HG03025 (cell line): ENCODE results near the gene PAK4.
"Not testable (repeated sequence)": the region's sequence is repeated elsewhere in the genome, so short reads cannot be mapped to it uniquely, and the experiment has no call there.

Source experiments
- ATAC-seq: cut with Tn5 transposase; IDR thresholded peaks from one replicate; pipeline ENCODE4 v1.9.1; 2021; ENCODE audit warnings: mild to moderate bottlenecking, moderate library complexity; ENCODE audit not compliant: unreplicated experiment, low FRiP score

PAK4 gene

GRCh38 chr19:39099341-39099740 lies 26.2 kb upstream of the PAK4 start:
- ATAC-seq, result no peak

- no peak for ATAC-seq
Observed at GRCh38 chr19:39100500-39101166, 25.0 kb upstream of the PAK4 start.

DNA sequence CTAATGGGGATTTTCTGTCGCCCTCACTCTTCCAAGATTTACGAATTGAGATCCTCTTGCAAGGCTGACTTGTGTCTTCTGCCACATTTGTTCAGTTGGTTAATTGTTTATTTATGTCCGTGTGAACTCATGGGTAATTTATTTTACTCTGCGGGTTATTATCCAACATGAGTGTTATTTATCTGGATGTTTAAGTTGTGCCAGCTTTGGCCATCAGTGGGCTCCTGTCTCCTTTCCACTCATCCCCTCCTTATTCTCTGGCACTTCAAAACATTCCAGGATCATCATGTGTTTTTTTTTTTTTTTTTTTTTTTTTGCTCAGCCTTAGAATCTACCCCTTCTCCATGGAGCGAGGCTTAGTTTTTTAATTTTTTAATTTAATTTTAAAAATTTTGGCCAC lies 22.4 kb upstream of the PAK4 start:
- ATAC-seq, result no peak

DNA sequence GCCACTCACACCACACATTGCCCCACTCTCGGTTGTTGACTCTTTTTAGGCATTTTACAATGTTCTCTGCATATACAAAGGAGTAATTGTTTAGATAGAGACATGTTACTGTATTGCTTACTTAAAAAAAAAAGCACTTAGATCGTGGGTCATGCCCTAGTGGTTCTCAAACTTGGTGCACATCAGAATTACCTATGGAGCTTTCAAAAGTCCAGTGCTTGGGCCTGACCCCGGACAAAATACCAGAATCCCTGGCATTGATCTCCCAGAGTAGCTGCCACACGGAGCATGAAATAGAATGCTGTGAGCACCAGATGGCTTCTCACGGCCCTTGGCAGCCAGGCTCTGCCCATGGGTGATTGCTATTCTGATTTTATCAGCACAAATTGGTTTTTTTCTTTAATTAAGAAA lies 21.4 kb upstream of the PAK4 start:
- ATAC-seq, result no peak

GRCh38 chr19:39106194-39106593 lies 19.4 kb upstream of the PAK4 start:
- no peak for ATAC-seq

- ATAC-seq, result no peak
Observed at GRCh38 chr19:39109641-39110040, 15.9 kb upstream of the PAK4 start.

DNA sequence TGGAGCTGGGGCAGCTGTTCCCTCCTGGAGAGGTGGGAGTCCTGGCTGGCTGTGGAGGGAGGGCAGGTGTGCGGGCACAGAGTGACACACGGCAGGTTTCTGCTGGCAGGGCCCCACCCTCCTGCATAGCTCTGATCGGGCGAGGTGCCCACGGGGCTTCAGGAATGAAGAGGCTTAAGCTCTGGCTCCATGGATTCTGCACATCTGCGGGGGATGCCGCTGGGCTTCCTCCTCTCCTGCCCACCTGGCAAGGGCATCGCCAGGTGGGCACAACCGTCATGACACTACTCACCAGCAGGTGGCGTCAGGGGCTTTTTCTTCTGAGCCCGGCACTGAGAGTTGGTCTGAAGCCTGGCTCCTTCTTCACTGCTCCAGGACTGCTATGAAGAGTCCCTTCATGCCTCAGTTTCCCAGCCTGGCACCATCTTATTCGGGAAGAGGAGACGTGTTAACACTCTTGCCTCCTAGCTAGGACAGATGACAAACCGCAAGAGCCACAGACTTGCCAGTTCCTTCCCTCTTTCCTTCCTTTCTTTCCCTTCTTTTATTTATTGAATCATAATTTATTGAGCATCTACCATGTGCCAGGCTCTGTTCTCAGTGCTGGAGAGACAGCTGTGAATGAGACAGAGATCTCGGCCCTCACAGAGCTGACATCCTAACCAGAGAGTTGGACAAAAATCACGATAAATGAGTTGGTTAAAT lies 15.2 kb upstream of the PAK4 start:
- no peak for ATAC-seq

DNA sequence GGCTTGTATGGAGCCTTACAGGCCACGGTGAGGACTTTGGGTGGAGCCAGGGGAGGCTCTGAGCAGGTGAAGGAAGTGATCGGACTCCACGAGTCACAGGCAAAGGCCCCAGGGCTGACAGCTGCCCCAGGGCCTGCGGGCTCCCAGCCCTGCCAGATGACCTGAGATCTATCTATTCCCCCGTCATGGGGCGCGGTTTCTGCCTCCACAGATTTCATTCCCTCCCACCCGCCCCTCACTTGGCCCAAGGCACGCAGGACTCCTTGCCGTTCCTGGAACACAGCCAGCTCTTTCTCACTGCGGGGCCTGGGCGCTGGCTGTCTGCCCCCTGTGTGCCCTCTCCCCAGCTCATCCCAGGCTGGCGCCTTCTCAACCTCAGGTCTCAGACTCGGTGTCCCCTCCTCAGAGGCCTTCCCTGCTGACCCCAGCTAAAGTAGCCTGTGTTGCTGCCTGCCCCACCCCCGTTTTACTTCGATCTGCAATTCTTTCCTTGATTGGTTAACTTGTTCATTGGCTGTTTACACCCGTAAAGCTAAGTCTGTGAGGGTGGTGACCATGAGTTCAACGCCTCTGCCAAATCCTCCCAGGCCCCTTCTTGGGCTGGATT lies 13.9 kb upstream of the PAK4 start:
- ATAC-seq, result no peak

GRCh38 chr19:39112338-39112890 lies 13.2 kb upstream of the PAK4 start:
- no peak for ATAC-seq

DNA sequence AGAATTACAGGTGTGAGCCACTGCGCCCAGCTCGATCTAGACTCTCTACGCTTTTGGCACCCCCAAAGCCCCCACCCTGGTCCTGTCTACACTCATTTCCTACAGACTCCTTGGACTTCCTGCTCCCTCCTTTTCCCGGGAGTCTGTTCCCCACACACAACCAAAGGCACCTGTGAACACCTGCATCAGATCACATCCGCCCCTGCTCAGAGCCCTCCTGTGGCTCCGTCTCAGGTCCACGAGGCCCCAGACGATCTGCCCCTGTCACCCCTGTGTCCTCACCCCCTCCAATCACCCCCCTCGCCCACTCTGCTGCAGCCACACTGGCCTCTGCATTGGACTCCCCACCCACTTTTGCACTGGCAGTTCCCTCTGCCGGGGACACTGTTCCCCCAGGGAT lies 12.4 kb upstream of the PAK4 start:
- ATAC-seq, result no peak

- no peak for ATAC-seq
Observed at GRCh38 chr19:39115105-39115847, 10.3 kb upstream of the PAK4 start.

DNA sequence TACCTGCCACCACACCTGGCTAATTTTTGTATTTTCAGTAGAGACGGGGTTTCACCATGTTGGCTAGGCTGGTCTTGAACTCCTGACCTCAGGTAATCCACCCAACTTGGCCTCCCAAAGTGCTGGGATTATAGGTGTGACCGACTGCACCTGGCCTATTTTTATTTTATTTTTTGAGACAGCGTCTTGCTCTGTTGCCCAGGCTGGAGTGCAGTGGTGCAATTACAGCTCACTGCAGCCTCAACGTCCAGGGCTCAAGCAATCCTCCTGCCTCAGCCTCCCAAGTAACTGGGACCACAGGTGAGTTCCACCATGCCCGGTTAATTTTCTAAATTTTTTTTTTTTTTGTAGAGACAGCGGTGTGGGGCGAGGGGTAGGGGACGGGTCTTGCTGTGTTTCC lies 8.6 kb upstream of the PAK4 start:
- ATAC-seq, result not testable (repeated sequence)

- ATAC-seq, result no peak
Observed at GRCh38 chr19:39119830-39120229, 5.8 kb upstream of the PAK4 start.

DNA sequence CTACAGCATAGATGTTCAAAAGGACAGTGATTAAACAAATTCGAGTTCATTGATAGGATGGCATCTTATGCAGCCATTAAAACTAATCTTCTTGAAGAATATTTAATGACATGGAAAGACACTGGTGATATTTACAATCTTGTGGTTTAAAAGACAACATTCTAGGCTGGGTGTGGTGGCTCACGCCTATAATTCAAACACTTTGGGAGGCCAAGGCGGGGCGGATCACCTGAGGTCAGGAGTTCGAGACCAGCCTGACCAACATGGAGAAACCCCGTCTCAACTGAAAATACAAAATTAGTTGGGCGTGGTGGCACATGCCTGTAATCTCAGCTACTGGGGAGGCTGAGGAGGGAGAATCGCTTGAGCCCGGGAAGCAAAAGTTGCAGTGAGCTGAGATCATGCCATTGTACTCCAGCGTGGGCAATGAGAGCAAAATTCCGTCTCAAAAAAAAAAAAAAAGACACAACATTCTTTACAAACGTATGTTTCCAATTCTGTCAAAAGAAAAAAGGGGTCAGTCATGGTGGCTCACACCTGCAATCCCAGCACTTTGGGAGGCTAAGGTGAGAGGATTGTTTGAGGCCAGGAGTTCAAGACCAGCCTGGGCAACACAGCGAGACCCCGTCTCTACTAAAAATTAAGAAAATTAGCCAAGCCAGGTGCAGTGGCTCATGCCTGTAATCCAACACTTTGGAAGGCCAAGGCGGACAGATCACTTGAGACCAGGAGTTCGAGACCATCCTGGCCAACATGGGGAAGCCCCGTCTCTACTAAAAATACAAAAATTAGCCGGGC lies 2.5 kb upstream of the PAK4 start:
- ATAC-seq, result no peak

GRCh38 chr19:39124136-39124764 lies 1.3 kb upstream of the PAK4 start:
- ATAC-seq, result no peak

DNA sequence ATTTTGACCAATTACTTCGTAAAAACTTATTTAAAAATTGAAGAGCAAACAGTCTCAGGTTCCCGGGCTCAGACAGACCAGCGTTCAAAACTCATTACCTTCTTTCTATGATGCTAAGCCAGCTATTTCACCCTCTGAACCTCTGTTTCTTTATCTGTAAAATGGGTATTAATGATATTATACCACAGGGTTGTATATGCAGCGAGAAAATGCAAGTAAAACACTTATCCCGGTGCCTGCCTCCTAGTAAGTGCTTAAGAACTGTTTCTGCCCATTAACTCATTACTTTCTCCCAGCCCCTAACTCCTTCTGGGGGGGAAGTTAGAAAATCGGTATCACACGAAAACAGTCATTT lies 410 bp upstream of the PAK4 start:
- no peak for ATAC-seq

GRCh38 chr19:39126312-39127187 lies 964 bp downstream of the PAK4 start:
- no peak for ATAC-seq

- no peak for ATAC-seq
Observed at GRCh38 chr19:39127812-39128515, 2.4 kb downstream of the PAK4 start.
